NCI-H2227 (cell line): ENCODE measurements around the gene GPLD1.
"Not testable (repeated sequence)": the region's sequence is repeated elsewhere in the genome, so short reads cannot be mapped to it uniquely, and the experiment has no call there.

Experiments used
- DNase-seq: peaks from one replicate; lab custom pipeline; 2025; ENCODE audit not compliant: unreplicated experiment; lab: John Stamatoyannopoulos, UW

GPLD1 gene

DNA sequence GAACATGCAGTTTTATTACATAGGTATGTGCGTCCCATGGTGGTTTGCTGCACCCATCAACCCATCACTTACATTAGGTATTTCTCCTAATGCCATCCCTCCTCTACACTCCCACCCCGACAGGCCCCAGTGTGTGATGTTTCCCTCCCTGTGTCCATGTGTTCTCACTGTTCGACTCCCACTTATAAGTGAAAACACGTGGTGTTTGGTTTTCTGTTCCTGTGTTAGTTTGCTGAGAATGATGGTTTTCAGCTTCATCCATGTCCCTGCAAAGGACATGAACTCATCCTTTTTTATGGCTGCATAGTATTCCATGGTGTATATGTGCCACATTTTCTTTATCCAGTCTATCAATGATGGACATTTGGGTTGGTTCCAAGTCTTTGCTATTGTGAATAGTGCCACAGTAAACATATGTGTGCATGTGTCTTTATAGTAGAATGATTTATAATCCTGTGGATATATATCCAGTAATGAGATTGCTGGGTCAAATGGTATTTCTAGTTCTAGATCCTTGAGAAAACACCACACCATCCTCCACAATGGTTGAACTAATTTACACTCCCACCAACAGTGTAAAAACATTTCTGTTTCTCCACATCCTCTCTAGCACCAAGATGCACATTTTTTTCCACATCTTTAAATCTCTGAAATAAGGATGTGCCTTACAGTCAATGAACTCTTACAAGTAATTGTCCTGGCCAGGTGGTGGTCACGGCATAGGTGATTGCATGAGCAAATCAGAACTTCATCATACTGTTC lies 104.8 kb downstream of the GPLD1 start:
- DNase-seq = not testable (repeated sequence)

GRCh38 chr6:24382891-24383494 lies 106.4 kb downstream of the GPLD1 start:
- DNase-seq = not testable (repeated sequence)

DNA sequence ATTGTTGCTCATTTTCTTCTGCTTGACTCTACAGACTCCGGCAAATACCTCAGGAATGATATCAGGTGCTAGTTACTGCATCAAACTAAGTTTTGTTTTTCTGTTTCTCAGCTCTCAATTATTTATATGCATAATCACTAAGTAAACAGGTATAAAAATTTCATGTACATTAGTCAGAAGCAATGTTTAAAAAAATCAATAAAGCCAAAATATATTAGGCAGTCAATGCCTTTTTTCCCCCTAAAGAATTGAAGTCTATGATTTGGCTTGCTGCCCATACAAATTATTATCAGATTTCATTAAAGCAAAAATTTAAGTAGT lies 107.2 kb downstream of the GPLD1 start:
- DNase-seq = no peak

GRCh38 chr6:24381476-24382219 lies 107.7 kb downstream of the GPLD1 start:
- DNase-seq = no peak

GRCh38 chr6:24378473-24379097 lies 110.8 kb downstream of the GPLD1 start:
- DNase-seq = no peak
